ENCODE measurements around the gene PANK4. TPM values are rescaled to one million over a fixed set of nuclear protein-coding genes. Genes with fewer than 3 reads are reported as not detected.

PANK4 gene
- total RNA-seq, 6 experiments from 2014 or later = 20.6 to 26.4 (median 24.0) TPM

DNA sequence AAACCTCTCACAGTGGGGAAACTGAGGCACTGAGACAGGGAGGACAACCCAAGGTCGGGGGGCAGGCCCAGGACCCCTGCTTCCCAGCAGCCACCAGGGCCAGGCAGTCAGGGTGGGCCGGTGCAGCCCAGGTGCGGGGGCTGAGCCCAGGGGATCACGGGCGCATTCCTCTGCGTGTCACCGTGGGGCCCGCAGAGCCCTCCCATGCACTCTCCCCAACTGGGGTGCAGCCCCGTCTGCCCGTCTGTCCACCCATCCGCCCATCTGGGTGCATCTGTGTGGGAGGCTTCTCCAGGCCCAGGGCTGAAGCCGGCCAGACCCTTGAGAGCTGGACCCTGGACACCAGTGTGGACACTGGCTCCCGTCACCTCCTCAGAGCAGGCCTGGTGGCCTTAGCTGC lies 53.2 kb downstream of the PANK4 start:
- H3K4me3 Mint-ChIP-seq = no peak overlapping the region
- H3K9me3 Mint-ChIP-seq = no peaks in the 10 kb centered on the region
- peaks cover 17% of the 10 kb centered on the region for H3K27me3 Mint-ChIP-seq (ENCODE audit: insufficient read depth)
- no peaks in the 10 kb centered on the region for H3K36me3 Mint-ChIP-seq (ENCODE audit: low read depth)
- no peak overlapping the region for H3K27ac Mint-ChIP-seq
- no peak for DNase-seq
- no peaks in the 10 kb centered on the region for H3K4me1 Mint-ChIP-seq (ENCODE audit: low read depth)
- TF ChIP-seq, protein P1, sequence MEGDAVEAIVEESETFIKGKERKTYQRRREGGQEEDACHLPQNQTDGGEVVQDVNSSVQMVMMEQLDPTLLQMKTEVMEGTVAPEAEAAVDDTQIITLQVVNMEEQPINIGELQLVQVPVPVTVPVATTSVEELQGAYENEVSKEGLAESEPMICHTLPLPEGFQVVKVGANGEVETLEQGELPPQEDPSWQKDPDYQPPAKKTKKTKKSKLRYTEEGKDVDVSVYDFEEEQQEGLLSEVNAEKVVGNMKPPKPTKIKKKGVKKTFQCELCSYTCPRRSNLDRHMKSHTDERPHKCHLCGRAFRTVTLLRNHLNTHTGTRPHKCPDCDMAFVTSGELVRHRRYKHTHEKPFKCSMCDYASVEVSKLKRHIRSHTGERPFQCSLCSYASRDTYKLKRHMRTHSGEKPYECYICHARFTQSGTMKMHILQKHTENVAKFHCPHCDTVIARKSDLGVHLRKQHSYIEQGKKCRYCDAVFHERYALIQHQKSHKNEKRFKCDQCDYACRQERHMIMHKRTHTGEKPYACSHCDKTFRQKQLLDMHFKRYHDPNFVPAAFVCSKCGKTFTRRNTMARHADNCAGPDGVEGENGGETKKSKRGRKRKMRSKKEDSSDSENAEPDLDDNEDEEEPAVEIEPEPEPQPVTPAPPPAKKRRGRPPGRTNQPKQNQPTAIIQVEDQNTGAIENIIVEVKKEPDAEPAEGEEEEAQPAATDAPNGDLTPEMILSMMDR (IDR thresholded peaks at IDR 0.05) = no peak

DNA sequence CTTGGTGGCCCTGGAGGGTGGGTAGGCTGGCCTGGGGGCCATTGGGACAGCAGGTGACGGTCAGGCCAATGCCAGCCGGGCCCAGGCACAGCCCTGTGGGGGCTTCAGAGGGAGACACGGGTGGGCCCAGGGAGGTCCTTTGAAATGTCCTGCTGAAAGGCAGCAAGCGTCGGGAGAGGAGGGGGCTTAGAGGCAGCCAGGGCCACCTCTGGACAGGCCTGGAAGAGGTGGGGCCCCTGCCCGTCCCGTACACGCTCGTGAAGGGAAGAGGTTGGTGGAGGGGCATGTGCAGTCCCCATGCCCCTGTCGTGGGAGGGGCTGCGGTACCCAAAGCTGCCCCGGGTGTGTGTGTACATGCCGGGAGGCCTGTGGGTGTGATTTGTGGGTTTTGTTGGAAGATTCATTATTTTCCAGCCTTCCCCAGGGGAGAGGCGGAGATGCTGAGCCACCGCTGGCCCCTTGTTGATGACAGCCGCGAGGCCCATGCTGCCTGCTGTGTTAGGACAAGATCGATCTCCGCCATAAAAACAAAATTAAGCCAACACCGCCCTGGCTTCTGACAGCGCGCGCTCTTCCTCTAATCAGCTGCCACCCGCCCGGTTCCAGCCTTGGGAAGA lies 53.7 kb downstream of the PANK4 start:
- no peak overlapping the region for H3K4me3 Mint-ChIP-seq
- H3K9me3 Mint-ChIP-seq = no peaks in the 10 kb centered on the region
- TF ChIP-seq, protein P1 (IDR thresholded peaks at IDR 0.05) = no peak
- no peak for DNase-seq
- no peaks in the 10 kb centered on the region for H3K4me1 Mint-ChIP-seq (ENCODE audit: low read depth)
- no peaks in the 10 kb centered on the region for H3K36me3 Mint-ChIP-seq (ENCODE audit: low read depth)
- peaks cover 17% of the 10 kb centered on the region for H3K27me3 Mint-ChIP-seq (ENCODE audit: insufficient read depth)
- no peak overlapping the region for H3K27ac Mint-ChIP-seq

DNA sequence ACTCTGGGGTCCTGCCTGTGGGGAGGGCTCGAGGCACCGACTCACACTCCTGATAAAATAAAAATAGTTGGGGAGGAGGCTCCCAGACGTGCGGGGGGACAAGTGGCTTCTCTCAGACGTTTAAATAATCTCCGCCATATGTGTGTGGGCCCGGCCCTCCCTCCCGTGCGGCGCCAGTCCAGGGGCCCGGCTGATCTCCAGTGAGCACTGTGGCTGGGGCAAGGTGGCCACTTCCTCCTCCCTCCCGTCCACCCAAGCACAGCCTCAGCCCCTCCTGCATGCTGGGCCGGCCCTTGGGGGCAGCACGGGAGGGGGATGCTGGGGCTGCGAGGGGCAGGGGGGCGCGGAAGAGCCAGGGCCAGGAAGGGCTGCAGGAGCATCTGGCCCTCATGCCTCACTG lies 54.3 kb downstream of the PANK4 start:
- TF ChIP-seq, protein P1 (IDR thresholded peaks at IDR 0.05) = no peak
- no peaks in the 10 kb centered on the region for H3K36me3 Mint-ChIP-seq (ENCODE audit: low read depth)
- no peak overlapping the region for H3K4me3 Mint-ChIP-seq
- no peak for DNase-seq
- no peak overlapping the region for H3K27ac Mint-ChIP-seq
- H3K27me3 Mint-ChIP-seq (ENCODE audit: insufficient read depth) = peaks cover 14% of the 10 kb centered on the region
- no peaks in the 10 kb centered on the region for H3K4me1 Mint-ChIP-seq (ENCODE audit: low read depth)
- H3K9me3 Mint-ChIP-seq = no peaks in the 10 kb centered on the region

DNA sequence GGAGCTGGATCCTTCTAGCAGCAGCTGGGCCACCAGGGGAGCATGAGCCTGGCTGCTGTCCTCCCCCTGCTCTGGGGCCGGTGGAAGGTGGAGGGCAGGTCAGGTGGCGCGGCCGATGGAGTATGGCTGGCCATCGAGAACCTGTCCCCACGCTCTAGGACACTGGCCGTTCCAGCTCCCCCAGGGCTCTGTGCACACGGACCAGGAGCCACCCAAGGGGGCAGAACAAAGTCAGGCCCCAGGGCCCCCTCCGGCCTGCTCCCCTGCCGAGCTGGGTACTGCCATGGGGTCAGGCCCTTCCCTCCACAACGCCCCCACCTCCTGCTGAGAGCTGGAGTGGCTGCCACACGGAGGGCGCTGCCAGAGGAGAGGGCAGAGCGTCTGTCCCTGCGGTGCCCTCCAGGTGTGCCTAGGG lies 54.8 kb downstream of the PANK4 start:
- H3K9me3 Mint-ChIP-seq = no peaks in the 10 kb centered on the region
- no peaks in the 10 kb centered on the region for H3K4me1 Mint-ChIP-seq (ENCODE audit: low read depth)

DNA sequence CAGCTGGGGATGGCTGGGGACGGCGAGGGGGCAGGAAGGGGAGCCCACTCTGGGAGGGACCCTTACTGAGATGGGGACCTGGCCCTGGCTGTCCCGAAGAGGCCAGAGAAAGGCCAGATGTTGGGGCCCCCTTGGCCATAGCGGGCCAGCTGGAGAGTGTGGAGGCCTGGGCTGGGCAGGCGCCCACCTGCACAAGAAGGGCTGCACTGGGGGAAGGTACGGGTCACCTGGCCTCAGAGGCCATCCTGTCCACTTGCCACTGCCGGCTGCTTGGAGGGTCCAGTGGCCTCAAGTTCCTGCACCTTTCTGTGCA lies 55.3 kb downstream of the PANK4 start:
- Mint-ChIP-seq H3K4me3 (no peak overlapping the region), H3K27ac (no peak overlapping the region), H3K36me3 (ENCODE audit: low read depth) (no peaks in the 10 kb centered on the region), H3K9me3 (no peaks in the 10 kb centered on the region), H3K4me1 (ENCODE audit: low read depth) (no peaks in the 10 kb centered on the region), H3K27me3 (ENCODE audit: insufficient read depth) (peaks cover 10% of the 10 kb centered on the region)
- no peak for DNase-seq
- TF ChIP-seq, protein P1 (IDR thresholded peaks at IDR 0.05) = no peak

More for the DNA sequence above, 54.8 kb downstream of the PANK4 start:
- TF ChIP-seq, protein P1 (IDR thresholded peaks at IDR 0.05) = no peak
- Mint-ChIP-seq H3K4me3 (no peak overlapping the region), H3K36me3 (ENCODE audit: low read depth) (no peaks in the 10 kb centered on the region), H3K27ac (no peak overlapping the region), H3K27me3 (ENCODE audit: insufficient read depth) (peaks cover 10% of the 10 kb centered on the region)
- no peak for DNase-seq

Data from HFFc6 (cell line).